ENCODE measurements around the gene TFPI2. TPM values are rescaled to one million over a fixed set of nuclear protein-coding genes. Genes with fewer than 3 reads are reported as not detected.

Gene TFPI2
- total and polyA plus RNA-seq, 2 of the 4 experiments (the other 2 are of a cell fraction) = 48.9 to 99.0 TPM

GRCh38 chr7:93855797-93856196 lies 34.8 kb downstream of the TFPI2 start:
- H3K14ac ChIP-seq (replicated peaks; ENCODE audit: low read depth, low read length) = no peak overlapping the region
- no peak overlapping the region for H2AK5ac ChIP-seq (ENCODE audit: low read depth, low read length)
- no peak overlapping the region for H4K91ac ChIP-seq (ENCODE audit: insufficient read depth, low read depth, low read length)
- in situ Hi-C loops (cut with MboI; ENCODE audit: low sequenced_read_pairs) (no loop called here), intact Hi-C loops (cut with micrococcal nuclease) (no loop called here), dilution Hi-C loops (cut with HindIII; ENCODE audit: low sequenced_read_pairs, unreplicated experiment) (no loop called here)
- no peak overlapping the region for H3K4me2 ChIP-seq (ENCODE audit: low read depth, low read length)
- H3K27ac ChIP-seq (ENCODE audit: insufficient read depth, low read length) = no peak overlapping the region
- BruUV-seq (replicated peaks) = no TSS peak
- no peak for TF ChIP-seq MXI1 (IDR thresholded peaks at IDR 0.05; ENCODE audit: borderline replicate concordance, low read depth, low read length)
- no peak for TF ChIP-seq NFE2L2 (IDR thresholded peaks at IDR 0.05; ENCODE audit: low read depth, low read length)
- no peak for TF ChIP-seq CTCF (conservative IDR thresholded peaks at IDR 0.05; ENCODE audit: low read depth, low read length)
- no peak for TF ChIP-seq RAD21 (IDR thresholded peaks at IDR 0.05; ENCODE audit: low read length)
- no peak for TF ChIP-seq CHD1 (IDR thresholded peaks at IDR 0.05; ENCODE audit: low read depth, low read length)
- no peak for TF ChIP-seq CEBPB (IDR thresholded peaks at IDR 0.05; ENCODE audit: low read depth, low read length)
- no peak for TF ChIP-seq POLR2A (IDR thresholded peaks at IDR 0.05; ENCODE audit: low read depth, low read length)
- no peak for TF ChIP-seq FOS (IDR thresholded peaks at IDR 0.05; ENCODE audit: low read depth, low read length)
- no peak for TF ChIP-seq USF2 (IDR thresholded peaks at IDR 0.05; ENCODE audit: low read depth, low read length)
- no peak for TF ChIP-seq RCOR1 (IDR thresholded peaks at IDR 0.05; ENCODE audit: insufficient replicate concordance, low read length)
- TF ChIP-seq RFX5 (IDR thresholded peaks at IDR 0.05; ENCODE audit: low read depth, low read length) = no peak
- no peak for TF ChIP-seq MAZ (IDR thresholded peaks at IDR 0.05; ENCODE audit: borderline replicate concordance, low read depth, low read length)
- no peak overlapping the region for H2BK5ac ChIP-seq (ENCODE audit: low read depth, low read length, poor library complexity, severe bottlenecking)
- no peak overlapping the region for H3K9ac ChIP-seq (ENCODE audit: low read depth, low read length)
- no peaks in the 10 kb centered on the region for H3K4me1 ChIP-seq (ENCODE audit: control insufficient read depth, insufficient read depth, low read length)
- no peak overlapping the region for H4K5ac ChIP-seq (ENCODE audit: low read depth, low read length)
- H2AFZ ChIP-seq (replicated peaks; ENCODE audit: low read length, poor library complexity) = no peak overlapping the region
- no peak overlapping the region for H3K18ac ChIP-seq (ENCODE audit: low read depth, low read length)
- H3K4me3 ChIP-seq (ENCODE audit: insufficient read depth, low read depth, low read length) = no peak overlapping the region
- H3K27me3 ChIP-seq (ENCODE audit: control insufficient read depth, insufficient read depth, low read length) = no peaks in the 10 kb centered on the region
- H3K4ac ChIP-seq (ENCODE audit: low read depth, low read length) = no peak overlapping the region
- ChIA-PET CTCF (no interaction called here), POLR2A (ENCODE audit: unreplicated experiment) (no interaction called here)
- no peaks in the 10 kb centered on the region for H3K9me3 ChIP-seq (ENCODE audit: control insufficient read depth, insufficient read depth, low read length)
- no peak overlapping the region for H2BK15ac ChIP-seq (ENCODE audit: low read depth, low read length)
- H2BK120ac ChIP-seq (ENCODE audit: low read depth, low read length) = no peak overlapping the region
- H4K8ac ChIP-seq (ENCODE audit: low read depth in 2 of 2, low read length in 2 of 2) = no peak overlapping the region
- no peaks in the 10 kb centered on the region for H3K9me1 ChIP-seq (ENCODE audit: insufficient read depth, low read length)
- ATAC-seq (ENCODE audit: low read depth) (no peak), DNase-seq (no peak)
- no peak overlapping the region for H2AK9ac ChIP-seq (replicated peaks; ENCODE audit: low read depth, low read length, poor library complexity)
- no peaks in the 10 kb centered on the region for H4K20me1 ChIP-seq (ENCODE audit: insufficient read depth, low read length)
- H3K56ac ChIP-seq (ENCODE audit: extremely low read depth, insufficient read depth, low read length) = no peak overlapping the region
- H3K36me3 ChIP-seq (ENCODE audit: control insufficient read depth, insufficient read depth, low read length) = no peaks in the 10 kb centered on the region
- H2BK20ac ChIP-seq (ENCODE audit: low read depth, low read length) = no peak overlapping the region
- no peak overlapping the region for H3K23ac ChIP-seq (ENCODE audit: low read depth, low read length)
- H3K79me1 ChIP-seq (ENCODE audit: low read depth in 1 of 2, low read length in 2 of 2) = no peaks in the 10 kb centered on the region
- no CpG with 5 or more reads among the region's 1 CpG for WGBS, 2 experiments (ENCODE audit: extremely low coverage in 2 of 2, insufficient read length in 1 of 2)
